HG03575 (cell line): ENCODE results near the gene REEP1.
"Not testable (repeated sequence)": the region's sequence is repeated elsewhere in the genome, so short reads cannot be mapped to it uniquely, and the experiment has no call there.

ENCODE experiments used
- ATAC-seq: cut with Tn5 transposase; IDR thresholded peaks from one replicate; pipeline ENCODE4 v1.9.1; 2021; ENCODE audit not compliant: unreplicated experiment, insufficient number of reproducible peaks, low FRiP score; ENCODE audit errors: extremely low read depth

REEP1 gene

DNA sequence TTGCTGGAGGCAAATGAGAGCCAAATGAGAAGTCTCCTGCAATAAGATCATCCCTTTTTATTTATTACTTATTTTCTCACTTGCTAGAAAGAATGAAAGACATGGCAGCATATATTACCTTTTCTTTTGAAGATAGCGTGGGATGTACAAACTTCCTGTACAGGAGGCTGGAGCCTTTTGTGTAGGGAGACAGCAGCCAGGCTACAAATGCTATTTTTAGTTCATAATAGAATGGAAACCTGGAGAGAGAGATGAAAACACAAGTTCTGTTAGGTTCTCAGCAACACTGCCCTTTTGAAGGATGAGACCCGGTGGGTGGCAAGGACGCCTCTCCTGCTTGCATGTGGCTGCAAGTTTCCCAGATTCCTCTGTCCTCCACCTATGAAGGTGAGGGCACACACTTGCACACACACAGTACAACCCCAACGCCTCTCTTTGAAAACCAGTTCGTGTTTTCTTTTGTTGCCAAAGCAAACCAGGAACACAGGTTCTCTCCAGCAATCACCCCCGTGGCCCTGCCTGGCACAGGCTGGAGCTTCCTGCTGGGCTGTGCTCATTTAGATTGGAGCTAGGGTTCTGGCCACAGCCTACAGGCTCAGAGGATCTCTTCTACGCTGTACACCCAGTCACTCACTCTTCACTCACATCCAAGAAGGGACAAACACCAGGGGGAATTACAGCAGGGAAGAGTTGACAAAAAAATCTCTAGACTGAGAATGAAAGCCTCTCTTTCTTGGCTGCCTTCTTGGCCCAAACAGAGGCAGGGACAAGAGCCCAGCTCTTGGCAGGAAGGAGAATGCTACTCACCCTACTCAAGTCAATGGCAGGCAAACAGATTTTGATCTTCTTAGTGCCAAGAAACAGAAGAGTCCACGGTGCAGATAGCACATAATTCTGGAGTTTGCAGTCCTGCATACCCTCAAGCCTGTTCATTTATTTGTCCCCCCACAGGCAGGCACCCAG, 82.6 kb downstream of the REEP1 start:
- ATAC-seq: no peak

DNA sequence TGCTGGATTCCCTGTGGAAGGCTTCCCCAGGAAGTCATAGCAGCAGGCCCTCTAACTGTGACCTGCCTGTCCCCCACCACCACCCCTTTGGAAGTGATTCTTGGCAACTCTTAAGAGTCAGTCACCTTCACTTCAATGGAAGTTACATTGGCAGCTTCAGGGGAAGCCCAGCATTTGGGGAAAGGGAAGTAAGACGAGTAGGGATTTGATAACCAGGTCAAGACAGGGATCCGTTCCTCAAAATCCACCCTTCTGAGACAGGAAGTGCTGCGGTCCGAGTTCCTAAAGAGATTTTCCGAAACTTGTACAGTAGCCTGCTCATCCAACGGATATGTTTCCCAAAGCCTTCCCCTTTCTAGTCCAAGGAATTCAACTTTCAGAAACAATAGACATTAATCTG, 84.0 kb downstream of the REEP1 start:
- ATAC-seq: no peak

DNA sequence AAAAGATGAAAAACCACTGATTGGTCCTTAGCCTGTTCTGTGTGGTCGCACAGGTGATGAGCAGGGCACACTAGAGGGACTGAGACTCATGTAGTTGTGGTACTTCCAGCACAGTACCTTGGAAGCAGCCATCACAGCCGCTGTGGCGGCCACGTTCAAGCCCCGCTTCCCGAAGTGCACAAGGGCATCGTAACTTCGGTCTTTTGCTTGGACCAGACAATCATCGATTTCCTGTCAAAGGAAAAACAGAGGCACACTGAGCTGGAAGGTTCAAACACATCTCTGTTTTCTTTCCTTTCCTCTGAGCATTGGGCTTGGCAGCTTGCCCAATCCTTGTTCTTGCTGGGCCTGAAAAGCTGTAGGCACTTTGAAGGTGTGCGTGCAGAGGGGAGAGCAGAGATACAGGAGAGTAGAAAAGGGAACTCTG, 85.6 kb downstream of the REEP1 start:
- ATAC-seq: no peak

DNA sequence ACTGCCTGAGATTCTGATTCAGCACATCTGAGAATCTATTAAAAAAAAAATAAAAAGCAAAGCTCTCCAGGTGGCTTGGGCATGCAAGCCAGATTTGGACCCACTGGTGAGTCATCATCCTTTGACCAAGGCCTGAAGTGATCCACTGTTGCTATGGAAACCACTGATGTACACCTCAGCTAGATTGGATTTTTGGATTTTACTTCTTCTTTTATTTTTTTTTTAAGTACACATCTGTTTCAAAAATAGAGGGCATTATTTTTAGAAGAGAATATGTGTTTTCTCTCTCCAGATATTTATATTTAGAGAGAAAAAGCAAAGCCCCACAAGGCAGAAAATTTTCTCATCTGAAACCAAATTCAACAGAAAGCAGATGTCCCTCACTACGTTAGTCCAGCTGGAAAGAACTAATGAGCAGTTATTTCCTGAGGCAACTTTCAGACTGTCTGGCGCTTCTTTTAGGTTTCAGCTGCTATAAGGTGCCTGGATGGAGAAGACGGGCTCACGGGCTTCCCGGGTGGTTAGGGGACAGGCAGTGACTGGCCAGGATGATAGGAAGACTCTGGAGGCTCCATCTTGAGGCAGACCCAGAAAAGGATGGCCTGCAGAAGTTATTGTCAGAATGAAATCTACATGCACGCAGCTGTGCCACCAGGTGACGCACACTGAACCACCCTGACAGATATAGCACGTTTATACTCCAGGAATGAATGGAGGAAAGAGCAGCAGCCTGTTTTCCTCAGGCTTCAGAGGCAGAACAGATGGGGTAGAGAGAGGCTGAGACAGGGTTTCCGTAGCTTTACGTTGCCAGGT, 87.6 kb downstream of the REEP1 start:
- peak; percentile 45 for ATAC-seq

DNA sequence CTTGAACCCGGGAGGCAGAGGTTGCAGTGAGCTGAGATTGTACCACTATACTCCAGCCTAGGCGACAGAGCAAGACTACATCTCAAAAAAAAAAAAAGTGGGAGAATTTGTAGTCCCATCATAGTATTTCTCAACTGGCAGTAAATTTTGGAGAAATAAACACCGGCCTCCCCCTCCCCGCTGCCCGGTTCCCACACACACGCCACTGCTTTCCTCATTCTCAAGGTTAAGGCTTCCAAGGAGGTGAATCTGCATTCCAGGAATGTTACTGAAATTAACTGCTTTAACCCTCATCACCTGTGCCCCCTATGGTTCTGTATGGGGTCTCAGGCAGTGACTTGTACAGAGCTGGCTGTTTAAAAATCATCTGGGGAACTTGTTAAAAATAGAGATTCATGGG, 88.2 kb downstream of the REEP1 start:
- no peak for ATAC-seq

DNA sequence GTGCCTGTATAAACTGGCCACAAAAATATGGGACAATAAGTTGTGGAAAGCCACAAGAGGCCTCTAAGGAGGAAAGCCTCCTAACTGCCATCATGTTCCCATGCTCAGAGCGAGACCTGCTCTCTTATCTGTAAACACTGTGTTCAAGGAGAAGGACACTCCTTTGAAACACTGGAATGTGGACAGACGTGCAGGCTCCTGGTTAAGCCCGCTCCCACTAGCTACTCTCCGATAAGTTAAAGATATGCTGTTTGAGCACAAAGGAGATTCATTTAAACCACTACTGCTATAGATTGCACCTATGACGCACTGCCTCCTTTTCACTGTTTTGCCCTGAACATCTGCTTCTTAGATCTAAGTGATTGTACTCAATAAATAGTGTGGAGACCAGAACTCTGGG, 92.2 kb downstream of the REEP1 start:
- ATAC-seq: not testable (repeated sequence)

DNA sequence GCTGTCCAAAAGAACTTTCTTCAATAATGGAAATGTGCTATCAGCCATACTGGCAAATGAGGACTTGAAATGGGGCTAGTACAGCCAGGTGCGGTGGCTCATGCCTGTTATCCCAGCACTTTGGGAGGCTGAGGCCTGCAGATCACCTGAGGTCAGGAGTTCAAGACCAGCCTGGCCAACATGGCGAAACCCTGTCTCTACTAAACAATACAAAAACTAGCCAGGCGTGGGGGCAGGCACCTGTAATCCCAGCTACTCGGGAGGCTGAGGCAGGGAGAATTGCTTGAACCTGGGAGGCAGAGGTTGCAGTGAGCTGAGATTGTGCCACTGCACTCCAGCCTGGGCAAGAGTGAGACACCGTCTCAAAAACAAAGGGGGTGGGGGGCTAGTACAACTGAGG, 92.6 kb downstream of the REEP1 start:
- ATAC-seq: not testable (repeated sequence)

DNA sequence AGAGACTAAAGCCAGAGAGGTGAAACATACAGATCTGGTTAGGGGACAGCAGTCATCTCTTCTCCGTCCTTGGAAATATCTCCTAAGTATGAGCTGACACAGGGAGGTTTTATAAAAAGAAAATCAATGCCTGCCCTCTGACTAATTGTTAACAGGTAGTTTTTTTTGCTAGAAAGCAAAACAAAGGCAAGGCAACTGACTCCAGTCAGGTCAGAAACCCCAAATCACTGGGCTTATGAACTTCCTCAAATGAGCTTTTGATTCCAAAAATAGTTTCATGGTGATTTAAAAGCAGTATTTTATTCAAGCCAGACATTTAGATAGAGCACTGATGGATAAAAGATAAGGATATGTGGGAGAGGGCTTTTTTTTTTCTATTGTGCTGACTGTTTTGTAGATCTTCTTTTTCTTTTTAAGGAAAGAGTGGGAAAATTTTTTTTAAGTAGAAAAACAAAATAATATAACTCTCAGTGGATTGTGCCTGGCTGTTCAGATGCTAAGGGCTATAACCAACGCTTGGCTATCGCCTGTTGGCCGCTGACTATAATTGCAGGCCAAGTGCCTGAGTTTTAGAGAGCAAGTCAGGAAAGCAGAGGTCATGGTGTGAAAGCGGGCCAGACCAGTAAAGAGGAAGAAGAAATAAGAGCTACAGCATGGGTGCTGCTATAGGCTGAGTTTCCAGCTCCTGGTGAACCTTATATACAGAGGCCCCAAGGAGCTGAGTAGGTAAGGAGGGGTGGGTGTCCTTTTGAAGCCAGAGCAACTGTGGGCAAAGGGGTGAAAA, 93.3 kb downstream of the REEP1 start:
- ATAC-seq: no peak

DNA sequence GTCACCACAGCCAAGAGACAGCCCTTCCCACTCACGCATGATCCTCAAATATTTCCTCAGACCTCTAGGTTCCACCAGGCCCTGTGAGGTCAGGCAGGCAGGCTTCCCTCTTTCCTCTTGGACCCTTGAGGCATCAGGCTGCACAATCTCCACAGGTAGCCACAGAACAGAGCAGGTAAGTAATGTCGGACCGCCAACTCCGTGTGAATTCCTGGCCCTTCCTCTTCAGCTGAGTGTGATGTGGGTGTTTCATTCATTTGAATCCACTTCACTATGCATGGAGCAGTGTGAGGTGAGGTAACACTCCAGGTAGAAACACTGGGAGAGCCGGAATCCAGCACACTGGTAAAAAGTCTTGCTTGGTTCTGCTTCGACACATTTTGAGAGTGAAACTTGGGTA, 94.2 kb downstream of the REEP1 start:
- ATAC-seq: no peak

DNA sequence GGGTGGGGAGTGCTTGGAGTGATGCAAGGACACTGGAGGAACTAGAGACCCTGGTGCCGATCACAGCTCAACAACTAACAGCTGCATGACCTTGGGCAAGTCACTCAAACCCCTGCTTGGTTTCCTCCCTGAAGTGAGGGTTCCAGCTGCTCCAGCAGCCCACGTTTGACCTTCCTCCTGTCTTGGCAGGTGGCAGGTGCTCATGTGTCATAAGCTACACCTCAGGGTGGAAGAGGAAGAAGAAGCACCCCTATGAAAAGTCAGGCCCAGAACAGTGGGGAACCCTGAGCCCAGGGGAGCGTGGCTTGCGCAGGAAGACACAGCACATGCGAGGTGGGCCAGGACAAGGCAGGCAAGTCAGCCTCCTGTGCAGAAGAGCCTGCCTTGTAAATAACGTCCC, 95.8 kb downstream of the REEP1 start:
- ATAC-seq: no peak

DNA sequence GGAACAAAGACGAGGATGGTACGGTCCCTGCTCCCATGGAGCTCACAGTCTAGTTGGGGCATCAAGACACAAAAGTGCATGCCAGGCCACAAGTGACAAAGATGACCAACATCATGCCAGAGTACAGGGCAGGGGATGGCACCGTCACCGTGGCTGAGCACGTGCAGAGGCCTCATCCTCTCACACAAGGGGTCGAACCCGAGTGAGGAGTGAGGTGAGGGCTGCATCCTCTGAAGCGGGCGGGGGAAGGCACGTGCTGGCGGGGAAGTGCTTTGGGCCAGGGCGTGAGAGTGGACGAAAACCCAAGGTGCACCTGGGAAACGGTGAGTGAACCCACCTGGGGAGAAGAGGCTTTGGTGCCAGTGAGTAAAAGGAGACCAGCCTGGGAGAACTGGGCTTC, 97.2 kb downstream of the REEP1 start:
- no peak for ATAC-seq

DNA sequence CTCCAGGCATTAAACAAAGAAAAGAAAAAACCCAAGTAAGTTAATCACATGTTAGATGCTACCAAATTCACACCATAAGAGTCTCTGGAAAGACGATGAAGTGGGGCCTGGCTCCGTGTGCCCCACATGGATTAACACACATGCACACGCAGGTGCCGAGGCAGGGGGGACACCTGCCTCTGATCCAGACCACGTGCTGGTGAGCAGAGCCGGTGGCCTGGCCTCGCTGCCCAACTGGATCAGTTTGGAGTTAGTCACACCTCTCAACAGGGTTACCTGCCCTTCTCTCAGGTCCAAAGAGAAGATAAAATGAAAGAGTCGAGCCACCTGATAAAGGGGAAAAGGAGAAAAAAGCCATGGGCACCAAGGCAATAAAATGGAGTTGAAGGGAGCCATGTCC, 97.7 kb downstream of the REEP1 start:
- ATAC-seq: no peak

DNA sequence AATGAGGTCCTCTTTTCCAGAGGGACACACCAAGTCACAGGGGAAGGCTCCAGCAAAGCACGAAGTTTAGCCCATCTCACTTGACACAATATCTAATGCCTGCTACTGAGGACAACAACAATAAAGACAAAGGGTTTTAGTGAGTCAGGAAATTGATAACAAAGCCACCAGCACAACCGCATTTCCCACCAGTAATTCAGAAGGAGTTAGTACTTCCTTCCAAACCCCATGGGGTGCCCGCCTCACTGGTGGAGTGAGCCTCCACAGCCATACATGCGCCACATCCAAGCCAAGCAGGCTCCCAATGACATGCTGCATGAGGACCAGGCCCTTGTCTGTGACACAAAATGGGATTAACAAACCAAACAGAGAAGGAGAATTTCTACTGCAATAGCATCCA, 98.1 kb downstream of the REEP1 start:
- no peak for ATAC-seq

DNA sequence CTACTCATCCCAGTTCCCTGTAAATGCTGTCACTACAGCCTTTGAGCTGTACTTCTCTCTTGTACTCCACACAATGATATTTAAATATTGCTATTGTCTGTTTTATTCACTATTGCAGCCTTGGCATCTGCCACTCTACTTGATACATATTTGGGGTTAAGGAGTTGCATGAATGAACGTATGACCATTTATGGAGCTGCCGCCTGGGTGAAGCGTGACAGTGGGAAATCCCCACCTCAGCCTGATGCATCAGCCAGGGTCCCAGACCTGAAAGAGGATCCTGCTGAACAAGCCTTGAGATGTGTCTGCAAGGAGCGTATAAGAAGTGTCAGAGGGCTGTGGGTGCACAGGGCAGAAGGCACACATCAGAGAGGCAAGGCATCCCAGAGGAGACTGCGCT, 99.1 kb downstream of the REEP1 start:
- ATAC-seq: peak; percentile 61

DNA sequence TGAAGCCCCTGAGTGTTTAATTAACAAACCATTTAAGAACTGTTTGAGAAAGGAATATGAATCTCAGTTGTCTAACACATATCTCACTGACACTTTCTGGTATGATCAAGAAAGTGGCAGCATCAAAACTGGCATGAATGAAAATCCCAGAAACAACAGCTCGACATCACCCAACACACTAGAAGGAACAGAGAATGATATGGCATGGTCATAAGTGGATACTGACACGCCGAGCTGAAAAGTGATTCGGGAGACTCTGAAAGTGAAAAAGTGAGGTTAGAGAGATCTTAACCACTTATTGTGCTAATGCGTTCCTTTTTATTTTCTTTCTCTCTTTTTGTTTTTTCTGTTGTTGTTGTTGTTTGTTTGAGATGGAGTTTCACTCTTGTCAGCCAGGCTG, 100.3 kb downstream of the REEP1 start:
- ATAC-seq: no peak

DNA sequence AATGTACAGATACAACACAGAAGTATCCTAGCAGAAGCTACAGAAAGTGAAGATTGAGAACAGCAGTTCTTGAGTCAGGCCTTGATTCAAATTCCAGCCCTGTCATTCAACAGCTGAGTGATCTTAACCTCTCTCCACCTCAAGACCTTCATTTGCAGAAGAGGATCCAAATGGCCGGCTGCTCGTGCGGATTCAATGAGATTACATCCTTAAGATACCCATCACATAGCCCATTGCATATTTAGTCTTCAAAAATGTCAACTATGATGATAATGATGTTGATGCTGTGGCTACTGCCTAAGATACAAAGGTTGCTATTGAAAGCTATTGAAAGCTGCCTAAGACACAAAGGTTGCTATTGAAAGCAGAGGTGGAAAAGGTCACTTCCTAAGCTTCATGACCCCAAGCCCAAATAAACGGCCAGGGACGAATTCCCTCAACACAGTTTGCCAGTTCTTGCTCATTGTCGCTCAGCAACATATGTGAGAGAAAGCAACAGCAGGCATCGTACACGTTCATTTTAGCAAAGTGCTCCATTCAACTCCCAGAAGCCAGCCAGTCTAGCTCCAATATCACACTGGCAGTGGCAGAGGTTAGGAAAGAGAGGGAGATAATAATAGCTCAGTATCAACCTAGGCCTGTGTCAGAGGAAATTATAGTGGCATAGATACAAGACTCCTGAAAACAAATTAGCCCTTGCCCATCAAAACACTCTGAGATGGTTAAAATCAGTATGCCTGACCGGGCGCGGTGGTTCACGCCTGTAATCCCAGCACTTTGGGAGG, 102.0 kb downstream of the REEP1 start:
- ATAC-seq: no peak

DNA sequence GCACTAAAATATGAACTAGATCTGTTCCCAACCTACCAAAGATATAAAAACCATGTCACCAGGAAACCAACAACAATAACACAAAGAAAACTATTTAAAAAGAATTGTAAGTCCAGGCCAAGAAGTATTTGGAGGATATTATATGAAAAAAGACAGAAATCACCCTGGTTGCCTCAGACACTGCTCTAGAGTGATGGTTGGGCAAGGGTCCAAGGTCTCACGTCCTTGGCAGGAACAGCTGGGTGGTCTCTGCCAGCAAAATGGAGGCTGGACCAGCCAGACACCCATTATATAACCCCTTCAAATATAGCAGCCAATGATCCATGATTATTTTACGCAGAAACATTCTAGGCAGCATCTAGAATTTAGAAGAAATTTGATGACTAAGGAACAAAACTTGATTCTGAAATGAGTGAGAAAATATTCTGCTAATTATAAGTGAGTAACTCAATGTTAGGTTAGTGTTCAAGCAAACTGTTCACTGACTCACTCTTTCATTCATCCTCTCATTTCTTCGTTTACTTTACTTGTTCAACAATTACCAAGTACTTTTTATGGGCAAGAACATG, 102.8 kb downstream of the REEP1 start:
- ATAC-seq: no peak

DNA sequence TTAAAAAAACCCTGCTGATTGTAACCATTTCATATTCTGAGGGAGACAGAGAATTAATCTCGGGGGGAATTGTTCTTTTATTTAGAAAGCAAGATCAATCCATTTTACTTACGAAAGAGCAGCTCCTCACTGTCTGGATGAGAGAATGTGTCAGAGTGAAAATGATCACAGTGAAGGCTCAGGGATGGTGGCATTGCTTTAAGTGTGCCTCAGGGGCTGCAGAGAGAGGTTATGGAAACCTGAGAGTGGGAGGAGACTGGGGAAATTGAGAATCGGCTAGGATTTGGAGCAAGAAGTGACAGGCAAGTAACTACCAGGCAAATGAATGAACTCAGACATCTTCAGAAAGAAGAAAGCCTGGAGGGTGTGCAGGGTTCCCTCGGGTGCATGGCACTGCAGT, 104.0 kb downstream of the REEP1 start:
- no peak for ATAC-seq
